Gastrocnemius medialis (tissue), 4 donors: ENCODE measurements around the gene PXN.

ENCODE experiments used
- CTCF ChIP-seq, 5 experiments: fragments of 450-650 bp in 3 of 5; fragments of 200-600 bp in 2 of 5; sonication (generic) in 2 of 5; IDR thresholded peaks in 4 of 5; conservative IDR thresholded peaks in 1 of 5; 1 replicate in 4 of 5; 2 replicates in 1 of 5; pipeline ENCODE4 v1.5.1; 2016 to 2019; ENCODE audit warnings: antibody characterized with exemption in 5 of 5, mild to moderate bottlenecking in 3 of 5, moderate library complexity in 3 of 5
- POLR2A ChIP-seq, 2 donors: fragments of 450-650 bp; IDR thresholded peaks; one replicate each; pipeline ENCODE4 v1.6.1; 2017; ENCODE audit warnings: antibody characterized with exemption in 2 of 2, mild to moderate bottlenecking in 2 of 2, moderate library complexity in 2 of 2

GRCh38 chr12:120258323-120258896 is 7.1 kb downstream of the PXN start:
- TF ChIP-seq CTCF (IDR thresholded peaks at IDR 0.05 in 4 of 5, conservative IDR thresholded peaks at IDR 0.05 in 1 of 5) = no peak
- no peak for TF ChIP-seq POLR2A (IDR thresholded peaks at IDR 0.05)
